Caco-2 (cell line): Measurements from ENCODE around the gene PGS1. TPM values are rescaled to one million over a fixed set of nuclear protein-coding genes. Genes with fewer than 3 reads are reported as not detected.

Experiments used
- BruUV-seq: library from RNA; stranded (reverse); fragments of 400-500 nt; replicated peaks from 2 replicates; lab custom pipeline; 2021; lab: Mats Ljungman, UMichigan
- CTCF ChIA-PET: fragments of 300-600 bp; sonication (Branson Sonifier 250); formaldehyde crosslinking; loops from one replicate; lab custom pipeline; 2022; ENCODE audit warnings: antibody characterized with exemption; lab: Charles Lee
- POLR2A ChIA-PET: fragments of 300-600 bp; sonication (Branson Sonifier 250); formaldehyde crosslinking; loops from one replicate; lab custom pipeline; 2022; ENCODE audit warnings: antibody characterized with exemption; lab: Charles Lee
- DNase-seq, 2 experiments: peaks; one replicate each; pipeline versions ENCODE4 v3.0.0 to v3.0.0-alpha.2; 2020 to 2022
- H3K27me3 ChIP-seq: replicated peaks from 2 replicates; pipeline ENCODE4 v1.6.0; 2011; ENCODE audit warnings: low read length; ENCODE audit not compliant: control insufficient read depth, insufficient read depth
- H3K36me3 ChIP-seq: 2 replicates; pipeline ENCODE4 v1.5.1; 2011; ENCODE audit warnings: low read length; ENCODE audit not compliant: control insufficient read depth, insufficient read depth
- H3K4me1 ChIP-seq: fragments of 250-450 bp; sonication (Bioruptor Pico); 2 replicates; pipeline ENCODE4 v1.5.1; 2020; ENCODE audit warnings: mild to moderate bottlenecking
- H3K4me3 ChIP-seq: 2 replicates; pipeline ENCODE4 v1.5.1; 2011; ENCODE audit warnings: low read depth, mild to moderate bottlenecking, control low read depth, low read length
- H3K9me3 ChIP-seq: fragments of 250-450 bp; sonication (Bioruptor Pico); 2 replicates; pipeline ENCODE4 v1.5.1; 2020; ENCODE audit warnings: mild to moderate bottlenecking, moderate library complexity
- H3K27ac Mint-ChIP-seq: one replicate; pipeline ENCODE4 v1.8.0; 2022; ENCODE audit warnings: mixed read lengths; ENCODE audit not compliant: unreplicated experiment
- H3K27me3 Mint-ChIP-seq: one replicate; pipeline ENCODE4 v1.8.0; 2022; ENCODE audit warnings: mixed read lengths; ENCODE audit not compliant: insufficient read depth, unreplicated experiment
- H3K36me3 Mint-ChIP-seq: one replicate; pipeline ENCODE4 v1.8.0; 2022; ENCODE audit warnings: mild to moderate bottlenecking, mixed read lengths; ENCODE audit not compliant: insufficient read depth, unreplicated experiment
- H3K4me1 Mint-ChIP-seq: one replicate; pipeline ENCODE4 v1.8.0; 2022; ENCODE audit warnings: low read depth, mixed read lengths; ENCODE audit not compliant: unreplicated experiment
- H3K4me3 Mint-ChIP-seq: one replicate; pipeline ENCODE4 v1.8.0; 2022; ENCODE audit warnings: mild to moderate bottlenecking, moderate library complexity, mixed read lengths; ENCODE audit not compliant: unreplicated experiment
- H3K9me3 Mint-ChIP-seq: one replicate; pipeline ENCODE4 v1.8.0; 2022; ENCODE audit warnings: mixed read lengths; ENCODE audit not compliant: unreplicated experiment
- intact Hi-C: fragments of 100-400 bp; cut with micrococcal nuclease; formaldehyde crosslinking; loops from one replicate; pipeline ENCODE4 v1.10.0; 2022; ENCODE audit not compliant: unreplicated experiment
- total RNA-seq: library from RNA; stranded (reverse); gene quantifications from 2 replicates; pipeline ENCODE4 v1.2.3, GENCODE V29; 2022
- TF ChIP-seq, protein P1 (sequence below), 2 experiments: fragments of 200-600 bp in 1 of 2; IDR thresholded peaks; 1 replicate in 1 of 2; 2 replicates in 1 of 2; pipeline versions ENCODE4 v1.5.1 to v1.8.0; 2011 to 2022; ENCODE audit warnings: antibody characterized with exemption in 1 of 2, control low read depth in 1 of 2, inconsistent platforms in 1 of 2, low read depth in 1 of 2, low read length in 1 of 2, mild to moderate bottlenecking in 1 of 2, moderate library complexity in 1 of 2; ENCODE audit not compliant: insufficient read depth in 1 of 2, severe bottlenecking in 1 of 2, unreplicated experiment in 1 of 2

PGS1 gene
- total RNA-seq, 1 experiment from 2014 or later, result 54.1 TPM

DNA sequence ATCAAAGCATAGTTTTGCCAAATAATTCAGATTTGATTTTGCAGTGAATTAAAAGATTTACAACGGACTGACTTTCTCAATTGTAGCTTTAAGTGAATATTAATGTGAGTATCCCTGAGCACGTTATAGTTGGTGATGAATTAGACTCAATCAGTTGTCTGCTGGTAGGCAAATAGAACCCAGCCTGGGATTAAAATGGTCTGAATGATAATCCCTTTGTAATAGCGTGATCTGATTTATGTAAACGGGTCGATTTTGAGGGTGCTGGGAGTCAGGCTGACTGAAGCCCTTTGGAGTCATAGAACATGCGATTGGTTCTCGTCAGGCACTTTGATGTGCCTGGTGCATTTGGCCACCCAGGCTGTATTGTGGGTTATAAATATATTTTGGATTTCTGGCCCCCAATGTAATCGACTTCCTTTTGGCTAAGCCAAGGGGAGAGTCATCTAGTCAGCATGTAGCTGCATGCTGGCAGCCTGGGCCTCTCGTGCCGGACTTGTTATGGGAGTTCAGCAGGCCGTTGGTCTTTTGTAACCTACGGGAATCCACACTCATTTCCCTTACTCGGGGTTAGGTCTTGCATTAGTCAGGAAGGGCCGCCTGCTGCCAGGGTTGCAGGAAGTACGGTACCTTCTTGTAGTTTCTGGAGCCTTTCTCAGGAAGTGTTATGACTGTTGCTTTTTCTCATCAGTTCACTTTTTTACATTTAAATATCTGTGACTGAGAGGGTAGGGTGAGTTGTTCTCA, 5.4 kb downstream of the PGS1 start:
- peaks cover 10% of the 10 kb centered on the region for H3K4me1 ChIP-seq
- H3K36me3 Mint-ChIP-seq, result peaks cover 44% of the 10 kb centered on the region
- H3K4me1 Mint-ChIP-seq, result peaks cover 17% of the 10 kb centered on the region
- no peaks in the 10 kb centered on the region; the same call in 1 of the 2 replicates for H3K36me3 ChIP-seq
- TF ChIP-seq, protein P1, sequence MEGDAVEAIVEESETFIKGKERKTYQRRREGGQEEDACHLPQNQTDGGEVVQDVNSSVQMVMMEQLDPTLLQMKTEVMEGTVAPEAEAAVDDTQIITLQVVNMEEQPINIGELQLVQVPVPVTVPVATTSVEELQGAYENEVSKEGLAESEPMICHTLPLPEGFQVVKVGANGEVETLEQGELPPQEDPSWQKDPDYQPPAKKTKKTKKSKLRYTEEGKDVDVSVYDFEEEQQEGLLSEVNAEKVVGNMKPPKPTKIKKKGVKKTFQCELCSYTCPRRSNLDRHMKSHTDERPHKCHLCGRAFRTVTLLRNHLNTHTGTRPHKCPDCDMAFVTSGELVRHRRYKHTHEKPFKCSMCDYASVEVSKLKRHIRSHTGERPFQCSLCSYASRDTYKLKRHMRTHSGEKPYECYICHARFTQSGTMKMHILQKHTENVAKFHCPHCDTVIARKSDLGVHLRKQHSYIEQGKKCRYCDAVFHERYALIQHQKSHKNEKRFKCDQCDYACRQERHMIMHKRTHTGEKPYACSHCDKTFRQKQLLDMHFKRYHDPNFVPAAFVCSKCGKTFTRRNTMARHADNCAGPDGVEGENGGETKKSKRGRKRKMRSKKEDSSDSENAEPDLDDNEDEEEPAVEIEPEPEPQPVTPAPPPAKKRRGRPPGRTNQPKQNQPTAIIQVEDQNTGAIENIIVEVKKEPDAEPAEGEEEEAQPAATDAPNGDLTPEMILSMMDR (IDR thresholded peaks at IDR 0.05; ENCODE audit: insufficient read depth in 1 of 2, low read depth in 1 of 2, low read length in 1 of 2, severe bottlenecking in 1 of 2, unreplicated experiment in 1 of 2), result no peak
- DNase-seq, result no peak
- no TSS peak for BruUV-seq
- H3K9me3 Mint-ChIP-seq, result no peaks in the 10 kb centered on the region
- H3K4me3 Mint-ChIP-seq, result no peak overlapping the region
- ChIA-PET CTCF (no interaction called here), POLR2A (no interaction called here)
- intact Hi-C loops, result no loop called here
- H3K9me3 ChIP-seq, result no peaks in the 10 kb centered on the region
- no peak overlapping the region for H3K27ac Mint-ChIP-seq
- no peaks in the 10 kb centered on the region for H3K27me3 Mint-ChIP-seq
- H3K27me3 ChIP-seq, result no peaks in the 10 kb centered on the region
- H3K4me3 ChIP-seq, result no peak overlapping the region

DNA sequence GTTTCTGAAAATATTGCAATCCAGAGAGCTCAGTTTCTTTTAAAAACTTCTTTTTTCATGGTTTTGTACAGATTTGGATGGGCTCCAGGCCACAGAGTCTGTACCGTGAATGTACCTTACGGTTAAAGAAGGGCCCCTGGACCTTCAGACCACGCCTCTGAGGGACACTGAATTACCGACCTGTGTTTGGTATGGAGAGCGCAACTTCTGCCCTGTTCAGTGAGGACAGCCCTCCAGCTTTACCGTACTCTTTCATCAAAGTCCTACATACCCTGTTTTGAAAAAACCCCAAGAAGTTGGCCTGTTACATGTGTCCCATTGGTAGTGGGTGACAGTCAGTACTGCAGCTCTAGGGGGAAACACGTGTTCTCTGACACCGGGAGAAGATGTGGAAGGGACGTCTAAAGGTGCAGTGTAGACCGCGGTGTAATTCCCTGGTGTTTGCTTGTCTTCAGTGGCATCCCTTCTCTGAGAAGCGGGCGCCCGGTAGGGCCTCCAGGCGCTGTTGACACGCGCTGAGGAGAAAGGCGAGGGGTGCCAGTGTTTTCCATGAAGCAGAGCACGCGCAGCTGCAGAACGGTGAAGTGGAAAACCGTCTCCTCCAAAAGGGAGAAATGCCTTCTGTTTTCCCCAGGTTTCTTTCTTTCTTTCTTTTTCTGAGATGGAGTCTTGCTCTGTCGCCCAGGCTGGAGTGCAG, 6.2 kb downstream of the PGS1 start:
- H3K27ac Mint-ChIP-seq, result peak overlapping the region; percentile 79
- CTCF ChIA-PET, result no interaction called here

More for the DNA sequence above, 6.2 kb downstream of the PGS1 start:
- H3K9me3 ChIP-seq, result no peaks in the 10 kb centered on the region
- TF ChIP-seq, protein P1 (IDR thresholded peaks at IDR 0.05; ENCODE audit: insufficient read depth in 1 of 2, low read depth in 1 of 2, low read length in 1 of 2, severe bottlenecking in 1 of 2, unreplicated experiment in 1 of 2), result no peak
- no TSS peak for BruUV-seq
- H3K4me1 ChIP-seq, result peaks cover 16% of the 10 kb centered on the region
- Mint-ChIP-seq H3K9me3 (no peaks in the 10 kb centered on the region), H3K4me3 (no peak overlapping the region), H3K4me1 (peaks cover 13% of the 10 kb centered on the region), H3K36me3 (peaks cover 45% of the 10 kb centered on the region), H3K27me3 (no peaks in the 10 kb centered on the region)
- no peaks in the 10 kb centered on the region; the same call in 1 of the 2 replicates for H3K36me3 ChIP-seq
- DNase-seq, result no peak
- H3K27me3 ChIP-seq, result no peaks in the 10 kb centered on the region
- POLR2A ChIA-PET, result no interaction called here
- intact Hi-C loops, result no loop called here
- H3K4me3 ChIP-seq, result no peak overlapping the region
